Measurements from ENCODE around the gene TEN1. TPM values are rescaled to one million over a fixed set of nuclear protein-coding genes. Genes with fewer than 3 reads are reported as not detected.

Gene TEN1
- total and polyA plus RNA-seq, 2 of the 13 experiments (the other 11 are each of a cell fraction or from before 2014, with no cell fraction given): 18.0 to 21.3 TPM

DNA sequence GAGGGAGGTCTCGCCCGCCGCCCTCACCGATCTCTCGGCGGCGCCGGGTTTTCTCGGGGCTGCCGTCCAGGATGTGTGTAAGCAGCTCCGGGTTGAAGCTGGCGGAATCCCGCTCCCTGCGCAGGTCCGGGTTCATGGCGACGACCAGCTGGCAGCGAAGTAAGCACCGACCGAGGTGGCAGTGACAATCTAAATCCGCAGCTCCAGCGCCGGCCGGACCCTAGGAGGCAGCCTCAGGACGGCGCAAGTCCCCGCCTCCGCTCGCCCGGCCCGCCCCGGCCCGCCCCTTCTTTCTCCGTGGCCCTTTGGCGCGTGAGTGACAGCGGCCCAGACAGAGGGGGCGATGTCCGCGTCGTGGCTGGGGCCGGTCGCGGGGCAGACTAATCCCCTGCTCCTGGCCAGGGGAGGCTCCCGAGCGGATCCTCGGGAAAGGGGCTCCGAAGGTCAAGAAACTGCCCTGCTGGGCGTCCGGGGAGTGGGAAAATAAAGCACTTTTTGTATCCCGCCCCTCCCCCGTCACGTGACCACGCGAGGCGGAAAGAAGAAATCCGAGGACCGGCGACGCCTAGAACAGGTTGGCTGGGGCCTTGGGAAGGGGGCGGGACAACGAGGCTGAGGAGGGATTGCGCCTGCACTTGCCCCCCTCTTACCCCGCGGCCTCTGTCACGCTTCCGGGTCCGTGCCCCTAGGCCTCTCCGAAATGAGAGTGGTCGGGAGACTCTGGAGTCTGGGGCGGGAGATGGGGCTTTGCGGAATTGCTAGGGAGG is at the start of gene TEN1, which contains the start of gene ACOX1 (continued):
- TF ChIP-seq, protein P1, sequence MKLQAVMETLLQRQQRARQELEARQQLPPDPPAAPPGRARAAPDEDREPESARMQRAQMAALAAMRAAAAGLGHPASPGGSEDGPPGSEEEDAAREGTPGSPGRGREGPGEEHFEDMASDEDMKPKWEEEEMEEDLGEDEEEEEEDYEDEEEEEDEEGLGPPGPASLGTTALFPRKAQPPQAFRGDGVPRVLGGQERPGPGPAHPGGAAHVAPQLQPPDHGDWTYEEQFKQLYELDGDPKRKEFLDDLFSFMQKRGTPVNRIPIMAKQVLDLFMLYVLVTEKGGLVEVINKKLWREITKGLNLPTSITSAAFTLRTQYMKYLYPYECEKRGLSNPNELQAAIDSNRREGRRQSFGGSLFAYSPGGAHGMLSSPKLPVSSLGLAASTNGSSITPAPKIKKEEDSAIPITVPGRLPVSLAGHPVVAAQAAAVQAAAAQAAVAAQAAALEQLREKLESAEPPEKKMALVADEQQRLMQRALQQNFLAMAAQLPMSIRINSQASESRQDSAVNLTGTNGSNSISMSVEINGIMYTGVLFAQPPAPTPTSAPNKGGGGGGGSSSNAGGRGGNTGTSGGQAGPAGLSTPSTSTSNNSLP (IDR thresholded peaks at IDR 0.05; ENCODE audit: low read depth, low read length): no peak
- TF ChIP-seq RARG (CRISPR knock-in tag; IDR thresholded peaks at IDR 0.05; ENCODE audit: low read depth) (no peak; the same call in 1 of the 2 replicates), HOXA5 (CRISPR knock-in tag; IDR thresholded peaks at IDR 0.05) (0 out of 2 replicates have a peak, but pooled peaks have one; percentile 77), EP300 (IDR thresholded peaks at IDR 0.05; ENCODE audit: low read depth in 2 of 2, low read length in 2 of 2) (peak; percentile 12 to 52; a peak in 3 of 4 replicates), EP300 (CRISPR knock-in tag; IDR thresholded peaks at IDR 0.05; ENCODE audit: borderline replicate concordance) (peak; percentile 59), FOXM1 (CRISPR knock-in tag; IDR thresholded peaks at IDR 0.05) (no peak), NFKB2 (CRISPR knock-in tag; IDR thresholded peaks at IDR 0.05; ENCODE audit: borderline replicate concordance) (peak; percentile 76; the same call in 1 of the 2 replicates), NFATC3 (CRISPR knock-in tag; IDR thresholded peaks at IDR 0.05) (peak; percentile 89), ZNF12 (CRISPR knock-in tag; IDR thresholded peaks at IDR 0.05) (peak; percentile 47), ZNF550 (CRISPR knock-in tag; IDR thresholded peaks at IDR 0.05; ENCODE audit: borderline replicate concordance) (no peak), ZNF776 (CRISPR knock-in tag; IDR thresholded peaks at IDR 0.05) (peak; percentile 58), NCOA2 (CRISPR knock-in tag; IDR thresholded peaks at IDR 0.05) (peak; percentile 66), KDM4B (CRISPR knock-in tag; IDR thresholded peaks at IDR 0.05) (peak; percentile 61; the same call in 1 of the 2 replicates), ZNF780A (CRISPR knock-in tag; IDR thresholded peaks at IDR 0.05) (0 out of 2 replicates have a peak, but pooled peaks have one; percentile 89), MTA1 (CRISPR knock-in tag; IDR thresholded peaks at IDR 0.05; ENCODE audit: borderline replicate concordance) (peak; percentile 94), ZFYVE20 (CRISPR knock-in tag; IDR thresholded peaks at IDR 0.05; ENCODE audit: borderline replicate concordance, low read depth) (no peak), ZNF619 (CRISPR knock-in tag; IDR thresholded peaks at IDR 0.05) (no peak), FOXA3 (CRISPR knock-in tag; IDR thresholded peaks at IDR 0.05) (peak; percentile 36), ZNF451 (CRISPR knock-in tag; IDR thresholded peaks at IDR 0.05) (peak; percentile 91)
- TF ChIP-seq, protein P2, sequence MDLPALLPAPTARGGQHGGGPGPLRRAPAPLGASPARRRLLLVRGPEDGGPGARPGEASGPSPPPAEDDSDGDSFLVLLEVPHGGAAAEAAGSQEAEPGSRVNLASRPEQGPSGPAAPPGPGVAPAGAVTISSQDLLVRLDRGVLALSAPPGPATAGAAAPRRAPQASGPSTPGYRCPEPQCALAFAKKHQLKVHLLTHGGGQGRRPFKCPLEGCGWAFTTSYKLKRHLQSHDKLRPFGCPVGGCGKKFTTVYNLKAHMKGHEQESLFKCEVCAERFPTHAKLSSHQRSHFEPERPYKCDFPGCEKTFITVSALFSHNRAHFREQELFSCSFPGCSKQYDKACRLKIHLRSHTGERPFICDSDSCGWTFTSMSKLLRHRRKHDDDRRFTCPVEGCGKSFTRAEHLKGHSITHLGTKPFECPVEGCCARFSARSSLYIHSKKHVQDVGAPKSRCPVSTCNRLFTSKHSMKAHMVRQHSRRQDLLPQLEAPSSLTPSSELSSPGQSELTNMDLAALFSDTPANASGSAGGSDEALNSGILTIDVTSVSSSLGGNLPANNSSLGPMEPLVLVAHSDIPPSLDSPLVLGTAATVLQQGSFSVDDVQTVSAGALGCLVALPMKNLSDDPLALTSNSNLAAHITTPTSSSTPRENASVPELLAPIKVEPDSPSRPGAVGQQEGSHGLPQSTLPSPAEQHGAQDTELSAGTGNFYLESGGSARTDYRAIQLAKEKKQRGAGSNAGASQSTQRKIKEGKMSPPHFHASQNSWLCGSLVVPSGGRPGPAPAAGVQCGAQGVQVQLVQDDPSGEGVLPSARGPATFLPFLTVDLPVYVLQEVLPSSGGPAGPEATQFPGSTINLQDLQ (CRISPR knock-in tag; IDR thresholded peaks at IDR 0.05): no peak
- TF ChIP-seq, protein P3, sequence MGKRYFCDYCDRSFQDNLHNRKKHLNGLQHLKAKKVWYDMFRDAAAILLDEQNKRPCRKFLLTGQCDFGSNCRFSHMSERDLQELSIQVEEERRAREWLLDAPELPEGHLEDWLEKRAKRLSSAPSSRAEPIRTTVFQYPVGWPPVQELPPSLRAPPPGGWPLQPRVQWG (CRISPR knock-in tag; IDR thresholded peaks at IDR 0.05; ENCODE audit: borderline replicate concordance, low read depth): no peak
- TF ChIP-seq, protein P4, sequence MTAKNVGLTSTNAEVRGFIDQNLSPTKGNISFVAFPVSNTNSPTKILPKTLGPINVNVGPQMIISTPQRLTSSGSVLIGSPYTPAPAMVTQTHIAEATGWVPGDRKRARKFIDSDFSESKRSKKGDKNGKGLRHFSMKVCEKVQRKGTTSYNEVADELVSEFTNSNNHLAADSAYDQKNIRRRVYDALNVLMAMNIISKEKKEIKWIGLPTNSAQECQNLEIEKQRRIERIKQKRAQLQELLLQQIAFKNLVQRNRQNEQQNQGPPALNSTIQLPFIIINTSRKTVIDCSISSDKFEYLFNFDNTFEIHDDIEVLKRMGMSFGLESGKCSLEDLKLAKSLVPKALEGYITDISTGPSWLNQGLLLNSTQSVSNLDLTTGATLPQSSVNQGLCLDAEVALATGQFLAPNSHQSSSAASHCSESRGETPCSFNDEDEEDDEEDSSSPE (CRISPR knock-in tag; IDR thresholded peaks at IDR 0.05): peak; percentile 67
- TF ChIP-seq, protein P5, sequence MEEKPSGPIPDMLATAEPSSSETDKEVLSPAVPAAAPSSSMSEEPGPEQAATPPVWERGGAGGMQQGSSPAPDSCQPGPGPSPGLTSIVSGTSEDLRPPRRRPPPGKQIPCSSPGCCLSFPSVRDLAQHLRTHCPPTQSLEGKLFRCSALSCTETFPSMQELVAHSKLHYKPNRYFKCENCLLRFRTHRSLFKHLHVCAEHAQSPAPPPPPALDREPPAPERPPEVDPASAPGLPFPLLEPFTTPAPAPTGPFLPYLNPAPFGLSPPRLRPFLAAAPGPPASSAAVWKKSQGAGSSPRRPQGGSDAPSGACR (CRISPR knock-in tag; IDR thresholded peaks at IDR 0.05): peak; percentile 82; the same call in 1 of the 2 replicates

All from HepG2 (cell line).